A549 (cell line): ENCODE results near the gene OR52B2. TPM values are rescaled to one million over a fixed set of nuclear protein-coding genes. Genes with fewer than 3 reads are reported as not detected.

Source experiments
- ATAC-seq, 2 experiments: fragments of 200-7000 bp in 1 of 2; fragments of >200 bp in 1 of 2; cut with Nextera tagmentation in 1 of 2; cut with Tn5 transposase in 1 of 2; 3 replicates each; pipeline versions ENCODE4 v1.8.0 to v1.9.1; 2018 to 2020; ENCODE audit warnings: mild to moderate bottlenecking in 1 of 2, moderate library complexity in 1 of 2
- CTCF ChIA-PET: fragments of 300-600 bp; sonication (Branson Sonifier 250); formaldehyde crosslinking; extraction: SDS; loops from one replicate; lab custom pipeline; 2021; ENCODE audit warnings: antibody characterized with exemption, inconsistent platforms; lab: Yijun Ruan, JAX
- POLR2A ChIA-PET: fragments of 350-600 bp; formaldehyde crosslinking; extraction: SDS; loops from one replicate; lab custom pipeline; 2021; ENCODE audit warnings: antibody characterized with exemption, inconsistent platforms; lab: Yijun Ruan, JAX
- DNase-seq, 2 experiments: peaks; one replicate each; pipeline versions ENCODE4 v3.0.0 to v3.0.0-alpha.2; 2011 to 2016; ENCODE audit warnings: low read depth in 1 of 2, low spot score in 1 of 2
- FAIRE-seq: peaks from 2 replicates; lab custom pipeline; 2011; peaks lifted over from hg19 to GRCh38; lab: Jason Lieb, UNC
- H3K27ac ChIP-seq, 2 experiments: fragments of >200 bp; sonication (Bioruptor Twin); formaldehyde crosslinking; 3 replicates each; pipeline ENCODE4 v1.5.1; 2016 to 2017
- H3K4me1 ChIP-seq: fragments of >200 bp; sonication (Bioruptor Twin); formaldehyde crosslinking; 3 replicates; pipeline ENCODE4 v1.6.1; 2016
- H3K4me2 ChIP-seq: fragments of >200 bp; sonication (Bioruptor Twin); formaldehyde crosslinking; 3 replicates; pipeline ENCODE4 v1.6.1; 2016
- H3K4me3 ChIP-seq: fragments of >200 bp; sonication (Bioruptor Twin); formaldehyde crosslinking; 3 replicates; pipeline ENCODE4 v1.5.1; 2016
- H3K9me3 ChIP-seq: fragments of >200 bp; sonication (Bioruptor Twin); formaldehyde crosslinking; 3 replicates; pipeline ENCODE4 v1.6.1; 2016
- CBX8 ChIP-seq: fragments of 200-600 bp; sonication (generic); IDR thresholded peaks from 2 replicates; pipeline ENCODE4 v1.6.1; 2016
- CEBPB ChIP-seq, 2 experiments: fragments of >200 bp in 1 of 2; sonication (Bioruptor Twin) in 1 of 2; formaldehyde crosslinking in 1 of 2; IDR thresholded peaks; 2 replicates each; pipeline ENCODE4 v1.6.1; 2012 to 2016
- CTCF ChIP-seq: fragments of >200 bp; sonication (Bioruptor Twin); formaldehyde crosslinking; IDR thresholded peaks from 3 replicates; pipeline ENCODE4 v1.5.1; 2016
- ESRRA ChIP-seq: fragments of 150-350 bp; IDR thresholded peaks from 2 replicates; pipeline ENCODE4 v1.6.1; 2014; ENCODE audit warnings: mild to moderate bottlenecking, low read length, borderline replicate concordance
- GATA3 ChIP-seq: IDR thresholded peaks from 2 replicates; pipeline ENCODE4 v1.6.1; 2012; ENCODE audit warnings: borderline replicate concordance
- HOXA7 ChIP-seq: fragments of 250-450 bp; sonication (Bioruptor Pico); IDR thresholded peaks from 2 replicates; pipeline ENCODE4 v1.5.0; 2020; ENCODE audit warnings: mild to moderate bottlenecking, moderate library complexity
- HOXB13 ChIP-seq: fragments of 250-450 bp; sonication (Bioruptor Pico); IDR thresholded peaks from 2 replicates; pipeline ENCODE4 v1.5.0; 2020; ENCODE audit warnings: low read depth, mild to moderate bottlenecking, moderate library complexity
- HOXB5 ChIP-seq: fragments of 250-450 bp; sonication (Bioruptor Pico); IDR thresholded peaks from 2 replicates; pipeline ENCODE4 v1.5.0; 2020; ENCODE audit warnings: mild to moderate bottlenecking, moderate library complexity
- JUN ChIP-seq, 2 experiments: fragments of >200 bp; sonication (Bioruptor Twin); formaldehyde crosslinking; IDR thresholded peaks; 2 replicates in 1 of 2; 3 replicates in 1 of 2; pipeline ENCODE4 v1.6.1; 2016 to 2017
- KDM5A ChIP-seq: fragments of 200-600 bp; sonication (generic); IDR thresholded peaks from 2 replicates; pipeline ENCODE4 v1.6.1; 2016; ENCODE audit warnings: antibody characterized with exemption, mild to moderate bottlenecking
- MAFK ChIP-seq: fragments of 450-650 bp; IDR thresholded peaks from 2 replicates; pipeline ENCODE4 v1.6.1; 2014; ENCODE audit not compliant: partially characterized antibody
- MYC ChIP-seq: IDR thresholded peaks from 2 replicates; pipeline ENCODE4 v1.6.1; 2012; ENCODE audit warnings: mild to moderate bottlenecking, inconsistent platforms, low read length, improper control_type of control experiment, borderline replicate concordance
- POLR2A ChIP-seq: IDR thresholded peaks from 2 replicates; pipeline ENCODE4 v1.6.1; 2012; ENCODE audit warnings: mild to moderate bottlenecking, low read length
- RAD21 ChIP-seq, 2 experiments: fragments of >200 bp in 1 of 2; sonication (Bioruptor Twin) in 1 of 2; formaldehyde crosslinking in 1 of 2; IDR thresholded peaks in 1 of 2; conservative IDR thresholded peaks in 1 of 2; 2 replicates in 1 of 2; 3 replicates in 1 of 2; pipeline ENCODE4 v1.6.1; 2012 to 2018; ENCODE audit warnings: inconsistent platforms in 1 of 2
- REST ChIP-seq: fragments of 200-600 bp; sonication (generic); IDR thresholded peaks from 2 replicates; pipeline ENCODE4 v1.6.1; 2016; ENCODE audit warnings: antibody characterized with exemption, mild to moderate bottlenecking, moderate library complexity
- RFX5 ChIP-seq: fragments of 450-650 bp; IDR thresholded peaks from 2 replicates; pipeline ENCODE4 v1.7.1; 2014; ENCODE audit warnings: antibody characterized with exemption, mild to moderate bottlenecking, moderate library complexity
- SREBF2 ChIP-seq: fragments of 450-650 bp; IDR thresholded peaks from 2 replicates; pipeline ENCODE4 v1.6.1; 2014; ENCODE audit warnings: mild to moderate bottlenecking, moderate library complexity
- TFCP2L1 ChIP-seq: fragments of 250-450 bp; sonication (Bioruptor Pico); IDR thresholded peaks from 2 replicates; pipeline ENCODE4 v1.5.0; 2021; ENCODE audit warnings: mild to moderate bottlenecking
- ZC3H11A ChIP-seq: fragments of 450-650 bp; IDR thresholded peaks from 2 replicates; pipeline ENCODE4 v1.6.1; 2014; ENCODE audit warnings: antibody characterized with exemption, mild to moderate bottlenecking
- ZNF302 ChIP-seq: fragments of 250-450 bp; sonication (Bioruptor Pico); IDR thresholded peaks from 2 replicates; pipeline ENCODE4 v1.9.0; 2021; ENCODE audit warnings: inconsistent platforms, mild to moderate bottlenecking, moderate library complexity
- ZSCAN20 ChIP-seq: fragments of 250-450 bp; sonication (Bioruptor Pico); IDR thresholded peaks from 2 replicates; pipeline ENCODE4 v1.8.0; 2022; ENCODE audit warnings: mild to moderate bottlenecking, moderate library complexity
- WGBS: methylation state at CpG from one replicate; pipeline ENCODE4 v1.1.6; 2017; ENCODE audit errors: missing lambda C conversion rate; 5-methylcytosine and 5-hydroxymethylcytosine counted together
- polyA minus RNA-seq: library from RNA; depleted of rRNA, polyadenylated mRNA; stranded (reverse); fragments of >200 nt; gene quantifications from 2 replicates; pipeline ENCODE4 v1.2.3, GENCODE V29; 2011; rRNA and poly(A)+ RNA removed
- polyA plus RNA-seq, 4 experiments: library from polyadenylated mRNA; depleted of rRNA in 3 of 4; stranded (reverse); fragments of >200 nt; fragmentation: RNase III in 1 of 4; extraction: RNeasy Plus Mini Kit Qiagen cat#74134 plus additional on column Dnase treatment in 1 of 4; gene quantifications; 2 replicates in 3 of 4; 3 replicates in 1 of 4; pipeline ENCODE4 v1.2.3, GENCODE V29; 2011 to 2017

OR52B2 gene
- not detected in 2 replicates for polyA plus RNA-seq (2011; rRNA removed)
- polyA plus RNA-seq (2012; cell fraction: cytosol; rRNA removed) = not detected in 2 replicates
- 0.05 TPM in 1 of 2 replicates, not detected in the other for polyA plus RNA-seq (2012; cell fraction: nucleus; rRNA removed)
- polyA plus RNA-seq (2017; fragmentation: RNase III; extraction: RNeasy Plus Mini Kit Qiagen cat#74134 plus additional on column Dnase treatment) = not detected in 3 replicates
- polyA minus RNA-seq = not detected in 2 replicates

- ChIA-PET CTCF (interaction anchor here (0.6 kb wide), 1 partner anchor 13 kb away, joined by 3 read pairs; no protein-coding TSS in a partner anchor), POLR2A (no interaction called here)
- peaks cover 4% of the 10 kb centered on the region; the same call in 1 of the 3 replicates for H3K9me3 ChIP-seq
- H3K4me2 ChIP-seq = no peak within 1 kb of the TSS
- no peak within 1 kb of the TSS for H3K4me3 ChIP-seq
- H3K27ac ChIP-seq = no peak within 1 kb of the TSS
- ATAC-seq (no peak), FAIRE-seq (no peak), DNase-seq (no peak)
- TF ChIP-seq KDM5A (no peak), SREBF2 (no peak), HOXB13 (CRISPR knock-in tag) (no peak), GATA3 (no peak), RAD21 (conservative IDR thresholded peaks at IDR 0.05 in 1 of 2, IDR thresholded peaks at IDR 0.05 in 1 of 2) (no peak), REST (no peak), JUN (IDR thresholded peaks at IDR 0.05) (no peak), ZSCAN20 (CRISPR knock-in tag) (no peak), MYC (no peak)
- H3K4me1 ChIP-seq = no peaks in the 10 kb centered on the region
- 3% methylated on average over 1 of the region's 1 CpG for WGBS
Measured at GRCh38 chr11:6170226-6170625, at the start of gene OR52B2. TSS of gene OR52B2 (minus strand) at chr11:6170326. CDS start at chr11:6170326, 0 bp downstream.

- DNase-seq (peak in 1 of 2 experiments; percentile 25), ATAC-seq (peak; percentile 73 to 75; a peak in 5 of 6 replicates), FAIRE-seq (no peak)
- Histone ChIP-seq H3K4me3 (no peak overlapping the region), H3K27ac (no peak overlapping the region), H3K9me3 (no peaks in the 10 kb centered on the region), H3K4me1 (peaks cover 7% of the 10 kb centered on the region; the same call in 2 of the 3 replicates), H3K4me2 (peak overlapping the region; percentile 28; the same call in 1 of the 3 replicates)
- CTCF ChIA-PET = interaction anchor here (1.3 to 2.4 kb wide), 3 partner anchors 32 to 144 kb away, joined by 3 to 6 read pairs (median 4); no protein-coding TSS in a partner anchor
- TF ChIP-seq ESRRA = no peak
- no peak for TF ChIP-seq HOXB5 (CRISPR knock-in tag)
- no peak for TF ChIP-seq MYC
- no peak for TF ChIP-seq TFCP2L1 (CRISPR knock-in tag)
- no peak for TF ChIP-seq SREBF2
- POLR2A ChIA-PET = interaction anchor here (1.2 kb wide), 1 partner anchor 16 kb away, joined by 3 read pairs; no protein-coding TSS in a partner anchor
- WGBS = 22% methylated on average over 2 of the region's 2 CpGs
Measured at GRCh38 chr11:6219359-6219758, 49.2 kb upstream of the OR52B2 start.

- Histone ChIP-seq H3K9me3 (no peaks in the 10 kb centered on the region), H3K4me3 (no peak overlapping the region), H3K4me2 (no peak overlapping the region), H3K27ac (no peak overlapping the region), H3K4me1 (peaks cover 7% of the 10 kb centered on the region; the same call in 2 of the 3 replicates)
- WGBS = 88% methylated on average over 10 of the region's 19 CpGs
- FAIRE-seq = no peak
- CTCF ChIA-PET = interaction anchor here (1.0 to 2.4 kb wide), 3 partner anchors 14 to 145 kb away, joined by 4 to 6 read pairs (median 5); no protein-coding TSS in a partner anchor
- ATAC-seq = no peak
- POLR2A ChIA-PET = no interaction called here
- TF ChIP-seq HOXA7 (CRISPR knock-in tag) (no peak), CEBPB (IDR thresholded peaks at IDR 0.05) (no peak), CTCF (no peak), ESRRA (no peak), ZC3H11A (no peak), ZNF302 (CRISPR knock-in tag) (no peak), RFX5 (no peak), SREBF2 (no peak), POLR2A (no peak), CBX8 (no peak), KDM5A (no peak), MAFK (no peak)
- DNase-seq = no peak
Measured at GRCh38 chr11:6217722-6218121, 47.6 kb upstream of the OR52B2 start.
